ENCODE data around the gene GFRAL. TPM values are rescaled to one million over a fixed set of nuclear protein-coding genes. Genes with fewer than 3 reads are reported as not detected.
A peak's percentile ranks its signal among the peaks of the same experiment; 100 is the strongest.

GFRAL gene
- total RNA-seq, 1 donor from 2014 or later, result not detected

DNA sequence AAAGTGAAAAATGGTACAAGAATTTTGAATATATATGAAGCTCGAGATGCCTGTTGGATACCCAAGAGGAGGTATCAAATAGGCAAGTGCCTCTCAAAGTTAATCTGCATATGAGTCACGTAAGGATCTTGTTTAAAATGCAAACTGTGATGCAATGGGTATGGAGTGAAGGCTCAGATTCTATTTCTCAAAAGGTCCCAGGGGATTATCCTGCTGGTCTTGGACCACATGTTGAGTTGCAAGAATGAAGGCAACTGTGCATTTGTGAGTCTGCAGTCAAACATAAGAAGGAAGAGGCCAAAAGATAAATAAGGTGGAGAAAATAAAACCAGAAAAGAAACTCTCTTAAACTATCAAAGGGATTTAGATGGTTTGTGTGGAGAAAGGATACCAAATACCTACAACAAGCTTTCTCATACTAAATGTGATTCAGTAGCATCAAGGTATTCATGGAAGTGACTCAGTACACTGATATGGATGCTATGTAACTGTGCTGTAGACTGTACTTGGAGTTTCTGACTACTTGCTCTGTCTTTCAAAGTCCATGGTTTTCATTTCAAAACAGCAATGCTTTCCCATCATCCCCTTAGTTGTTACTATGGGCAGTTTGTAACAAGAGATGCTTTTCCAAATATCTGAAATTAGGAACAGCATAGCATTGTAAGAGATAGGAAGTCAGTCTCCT is 106.3 kb downstream of the GFRAL start:
- DNase-seq (ENCODE audit: low read depth in 2 of 2), result no peak

DNA sequence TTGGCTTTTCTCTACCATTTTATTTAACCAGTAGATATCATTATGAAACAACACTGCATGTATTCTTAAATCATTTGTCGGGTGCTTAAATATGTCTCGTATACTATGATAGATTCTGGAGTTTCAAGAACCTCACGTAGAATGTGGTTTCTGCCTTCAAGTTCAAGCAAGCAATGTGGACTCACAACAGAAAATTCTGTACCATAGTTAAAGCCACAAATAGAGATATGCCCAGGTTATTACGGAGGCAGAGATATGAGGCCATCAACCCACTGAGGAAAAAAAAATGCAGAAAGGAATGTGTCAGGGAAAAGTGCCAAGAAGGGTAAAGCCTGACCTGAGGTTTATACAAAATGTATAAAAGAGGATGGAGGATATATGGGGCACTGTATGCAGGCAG is 109.9 kb downstream of the GFRAL start:
- DNase-seq (ENCODE audit: low read depth in 2 of 2), result no peak

GRCh38 chr6:55438203-55438602 is 110.9 kb downstream of the GFRAL start:
- no peak for DNase-seq (ENCODE audit: low read depth in 2 of 2)

DNA sequence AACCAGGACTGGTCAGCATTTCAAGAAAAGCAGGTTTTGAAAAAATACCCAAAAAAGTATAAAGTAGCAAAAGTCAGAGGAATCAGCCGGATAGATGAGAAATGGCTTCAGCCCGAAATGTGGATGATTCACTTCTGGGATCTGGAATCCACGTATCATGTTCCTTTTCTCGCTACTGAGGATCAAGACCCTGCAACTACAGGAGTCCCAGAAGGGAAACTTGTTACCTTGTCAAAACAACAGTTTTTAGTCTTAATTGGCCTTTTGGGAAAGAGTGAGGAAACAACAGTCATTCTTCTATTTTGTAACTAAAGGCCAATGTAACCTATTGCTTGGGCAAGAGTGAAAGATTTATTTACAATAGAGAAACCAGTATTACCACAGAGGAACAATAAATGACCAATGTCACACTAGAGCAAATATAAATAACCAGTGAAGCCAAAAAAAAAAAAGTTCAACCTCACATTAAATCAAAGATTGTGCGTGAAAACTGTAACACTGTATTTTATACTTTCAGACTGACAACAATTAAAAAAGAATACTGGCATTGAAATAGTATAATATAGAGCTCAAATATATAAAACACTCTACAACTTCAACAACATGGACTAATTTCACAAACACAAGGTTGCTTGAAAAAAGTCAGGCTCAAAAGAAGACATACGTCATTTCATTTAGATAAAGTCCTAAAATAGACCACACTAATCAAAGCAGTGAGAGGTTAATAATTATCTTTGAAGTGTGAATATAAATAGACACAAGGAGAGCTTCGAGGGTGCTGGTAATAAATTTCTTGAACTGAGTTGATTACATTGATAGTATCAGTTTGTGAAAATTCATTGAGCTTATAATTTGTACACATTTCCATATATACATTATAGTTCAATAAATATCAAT is 116.2 kb downstream of the GFRAL start:
- no peak for DNase-seq (ENCODE audit: low read depth in 2 of 2)

- DNase-seq (ENCODE audit: low read depth in 2 of 2), result peak; percentile 12 to 39
These were observed 118.5 kb downstream of the GFRAL start for GRCh38 chr6:55445648-55446204.

GRCh38 chr6:55447891-55448290 is 120.6 kb downstream of the GFRAL start:
- DNase-seq (ENCODE audit: low read depth in 2 of 2), result no peak

GRCh38 chr6:55448451-55448850 is 121.2 kb downstream of the GFRAL start:
- no peak for DNase-seq (ENCODE audit: low read depth in 2 of 2)

DNA sequence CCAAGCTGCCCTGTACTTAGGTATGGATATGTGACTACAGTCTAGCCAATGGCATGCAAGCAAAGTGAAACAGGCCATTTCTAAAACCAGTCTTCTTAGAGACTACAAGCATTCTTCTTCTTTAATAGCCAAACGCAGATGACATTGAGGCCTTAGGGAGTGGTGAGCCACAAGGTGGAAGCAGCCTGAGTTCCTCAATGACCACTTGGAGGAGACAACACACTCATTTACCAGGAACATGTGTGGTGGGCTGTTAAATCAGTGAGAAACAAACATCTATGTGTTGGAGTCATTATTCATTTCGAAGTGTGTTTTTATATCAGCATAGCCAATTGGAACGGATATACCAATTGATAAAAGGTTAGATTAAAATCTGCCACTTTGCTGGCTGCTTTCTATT is 122.0 kb downstream of the GFRAL start:
- DNase-seq (ENCODE audit: low read depth in 2 of 2), result peak in 1 of 2 donors; percentile 1

DNA sequence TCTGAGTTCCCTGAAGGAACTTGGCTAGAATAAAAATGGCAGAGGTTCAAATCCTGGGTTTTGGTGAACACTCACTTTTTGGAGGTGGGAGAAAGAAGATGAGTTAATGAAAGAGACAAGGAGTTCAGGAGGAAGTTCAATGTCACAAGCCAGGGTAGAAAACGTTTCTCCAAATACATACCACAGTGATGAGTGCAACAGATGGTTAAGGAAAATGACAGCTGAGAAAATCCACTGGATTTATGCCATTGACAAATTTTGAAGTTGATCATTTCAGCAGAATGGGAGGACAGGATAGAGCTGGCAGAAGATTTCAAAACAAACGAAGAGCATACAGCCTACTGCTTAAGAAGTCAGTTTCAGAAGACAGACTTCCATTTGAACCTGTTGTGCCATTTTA is 122.7 kb downstream of the GFRAL start:
- DNase-seq (ENCODE audit: low read depth in 2 of 2), result no peak

Other genes with a start within 250 kb of the GFRAL start
- not detected in 2 replicates for gene HCRTR2, start 153.0 kb upstream of the GFRAL start, total RNA-seq

All from dermis microvascular lymphatic vessel endothelial cell (primary cell).